HepG2 (cell line): ENCODE data around the gene LRRC27.

ENCODE experiments used
- CBFB ChIP-seq: sonication (generic); formaldehyde crosslinking; IDR thresholded peaks from 2 replicates; pipeline ENCODE4 v1.4.0; 2020; ENCODE audit warnings: missing genetic modification reagents
- CTCF ChIP-seq: sonication (generic); formaldehyde crosslinking; IDR thresholded peaks from 2 replicates; pipeline ENCODE4 v1.5.0; 2020; ENCODE audit warnings: mild to moderate bottlenecking, missing genetic modification reagents, moderate library complexity
- EP300 ChIP-seq, 3 experiments: sonication (generic) in 1 of 3; formaldehyde crosslinking in 1 of 3; IDR thresholded peaks; 2 replicates each; pipeline versions ENCODE4 v1.5.1 to v1.6.1; 2011 to 2020; ENCODE audit warnings: low read depth in 2 of 3, low read length in 2 of 3, borderline replicate concordance in 1 of 3, improper control_type of control experiment in 1 of 3, mild to moderate bottlenecking in 1 of 3, missing genetic modification reagents in 1 of 3, moderate library complexity in 1 of 3
- ETS1 ChIP-seq: sonication (generic); formaldehyde crosslinking; IDR thresholded peaks from 2 replicates; pipeline ENCODE4 v1.4.0; 2020; ENCODE audit warnings: missing genetic modification reagents
- FOXJ3 ChIP-seq: sonication (generic); formaldehyde crosslinking; IDR thresholded peaks from 2 replicates; pipeline ENCODE4 v1.4.0; 2020; ENCODE audit warnings: missing genetic modification reagents, mild to moderate bottlenecking, borderline replicate concordance
- FOXM1 ChIP-seq: sonication (generic); formaldehyde crosslinking; IDR thresholded peaks from 2 replicates; pipeline ENCODE4 v1.5.0; 2020; ENCODE audit warnings: missing genetic modification reagents
- HDAC2 ChIP-seq: sonication (generic); formaldehyde crosslinking; IDR thresholded peaks from 2 replicates; pipeline ENCODE4 v1.4.0; 2020; ENCODE audit warnings: missing genetic modification reagents
- KDM3A ChIP-seq: IDR thresholded peaks from 2 replicates; pipeline ENCODE4 v1.6.1; 2018; ENCODE audit warnings: low read depth, missing compliant biosample characterization
- KMT2A ChIP-seq: sonication (generic); formaldehyde crosslinking; IDR thresholded peaks from 2 replicates; pipeline ENCODE4 v1.4.0; 2020; ENCODE audit warnings: missing genetic modification reagents
- TCF12 ChIP-seq, 2 experiments: fragments of 450-650 bp in 1 of 2; sonication (generic) in 1 of 2; formaldehyde crosslinking in 1 of 2; IDR thresholded peaks; 2 replicates each; pipeline versions ENCODE4 v1.6.1 to v1.8.0; 2017 to 2022; ENCODE audit warnings: antibody characterized with exemption in 1 of 2, mild to moderate bottlenecking in 1 of 2, missing genetic modification reagents in 1 of 2, moderate library complexity in 1 of 2
- ZNF556 ChIP-seq: sonication (generic); formaldehyde crosslinking; IDR thresholded peaks from 2 replicates; pipeline ENCODE4 v1.4.0; 2020; ENCODE audit warnings: mild to moderate bottlenecking, missing genetic modification reagents, borderline replicate concordance
- ZNF614 ChIP-seq: IDR thresholded peaks from 2 replicates; pipeline ENCODE4 v1.6.1; 2018; ENCODE audit warnings: missing biosample characterization, missing genetic modification reagents, inconsistent platforms, borderline replicate concordance
- ZNF788 ChIP-seq: sonication (generic); formaldehyde crosslinking; IDR thresholded peaks from 2 replicates; pipeline ENCODE4 v1.5.0; 2020; ENCODE audit warnings: mild to moderate bottlenecking, missing genetic modification reagents, borderline replicate concordance
- TF ChIP-seq, protein P1 (sequence below): sonication (generic); formaldehyde crosslinking; IDR thresholded peaks from 2 replicates; pipeline ENCODE4 v1.4.0; 2020; ENCODE audit warnings: missing genetic modification reagents

DNA sequence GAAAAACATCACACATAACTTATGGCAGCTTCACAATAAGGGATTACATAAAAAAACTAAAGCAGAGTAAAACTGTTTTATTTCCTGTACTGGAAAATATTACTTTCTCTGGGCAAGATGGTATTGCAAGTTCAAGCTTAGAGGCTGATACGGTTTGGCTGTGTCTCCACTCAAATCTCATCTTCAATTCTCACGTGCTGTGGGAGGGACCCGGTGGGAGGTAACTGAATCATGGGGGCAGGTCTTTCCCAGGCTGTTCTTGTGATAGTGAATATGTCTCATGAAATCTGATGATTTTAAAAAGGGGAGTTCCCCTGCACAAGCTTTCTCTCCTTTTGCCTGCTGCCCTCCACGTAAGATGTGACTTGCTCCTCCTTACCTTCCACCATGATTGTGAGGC is 5.1 kb upstream of the LRRC27 start:
- no peak for TF ChIP-seq ZNF614 (CRISPR knock-in tag)
- TF ChIP-seq CTCF (CRISPR knock-in tag): no peak
- no peak for TF ChIP-seq CBFB (CRISPR knock-in tag)
- no peak for TF ChIP-seq ETS1 (CRISPR knock-in tag)
- no peak for TF ChIP-seq KMT2A (CRISPR knock-in tag)
- no peak for TF ChIP-seq KDM3A (CRISPR knock-in tag)
- no peak for TF ChIP-seq EP300 (IDR thresholded peaks at IDR 0.05; ENCODE audit: low read depth in 2 of 2, low read length in 2 of 2)
- TF ChIP-seq EP300 (CRISPR knock-in tag; IDR thresholded peaks at IDR 0.05; ENCODE audit: borderline replicate concordance): no peak
- no peak for TF ChIP-seq FOXM1 (CRISPR knock-in tag)
- TF ChIP-seq, protein P1, sequence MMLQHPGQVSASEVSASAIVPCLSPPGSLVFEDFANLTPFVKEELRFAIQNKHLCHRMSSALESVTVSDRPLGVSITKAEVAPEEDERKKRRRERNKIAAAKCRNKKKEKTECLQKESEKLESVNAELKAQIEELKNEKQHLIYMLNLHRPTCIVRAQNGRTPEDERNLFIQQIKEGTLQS (CRISPR knock-in tag): no peak
- no peak for TF ChIP-seq HDAC2 (CRISPR knock-in tag)
- no peak for TF ChIP-seq ZNF788 (CRISPR knock-in tag)
- TF ChIP-seq ZNF556 (CRISPR knock-in tag): no peak
- no peak for TF ChIP-seq TCF12 (IDR thresholded peaks at IDR 0.05)
- no peak for TF ChIP-seq TCF12 (CRISPR knock-in tag; IDR thresholded peaks at IDR 0.05)
- no peak for TF ChIP-seq FOXJ3
